ENCODE measurements around the gene RAD50. TPM values are rescaled to one million over a fixed set of nuclear protein-coding genes. Genes with fewer than 3 reads are reported as not detected.

RAD50 gene
- polyA plus RNA-seq, 1 of the 3 experiments (the other 2 are of a cell fraction): 20.0 TPM

DNA sequence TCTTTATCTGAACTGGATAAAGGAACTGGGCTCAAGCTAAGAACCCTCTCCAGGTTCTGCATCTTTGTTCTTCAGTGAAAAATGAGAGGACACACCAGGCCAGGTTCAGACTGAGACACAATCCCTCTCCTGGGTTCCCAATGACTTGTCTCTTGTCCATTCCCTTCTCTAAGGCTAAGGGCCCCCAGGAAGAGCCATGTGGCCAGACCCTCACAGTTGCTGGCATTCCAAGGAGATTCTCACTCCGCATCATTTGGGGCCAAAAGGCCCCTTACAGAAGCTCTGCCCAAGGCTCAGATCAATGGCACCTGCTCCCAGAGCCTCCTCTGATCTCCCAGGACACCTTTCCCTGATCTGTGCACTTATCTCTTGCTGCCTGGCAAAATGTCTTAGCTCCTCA, 122.0 kb downstream of the RAD50 start (continued):
- no peak for TF ChIP-seq IRF3 (IDR thresholded peaks at IDR 0.05; ENCODE audit: low read depth, low read length)
- no peak for TF ChIP-seq FOXJ3 (CRISPR knock-in tag; IDR thresholded peaks at IDR 0.05)
- TF ChIP-seq PBX3 (IDR thresholded peaks at IDR 0.05): no peak

DNA sequence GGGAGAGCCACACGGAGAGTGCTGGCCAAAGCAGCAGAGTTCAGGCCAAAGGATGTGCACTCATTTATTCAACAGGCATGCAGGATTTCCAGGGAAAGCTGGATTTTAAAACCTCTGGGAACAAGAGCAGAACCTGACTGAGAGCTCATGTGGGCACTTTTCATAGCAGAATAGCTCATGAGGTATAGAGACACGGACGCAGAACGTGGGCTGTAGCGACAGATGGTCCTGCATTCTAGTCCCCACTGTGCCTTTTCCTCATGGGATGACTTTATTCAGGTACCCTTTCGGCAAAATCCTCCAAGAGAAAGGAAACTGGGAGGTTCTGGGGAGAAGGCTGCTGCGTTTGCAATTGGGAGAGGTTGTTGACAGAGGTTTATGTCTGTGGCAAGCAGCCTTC, 122.4 kb downstream of the RAD50 start:
- Histone ChIP-seq H3K9me2 (no peaks in the 10 kb centered on the region), H3K27me3 (ENCODE audit: insufficient read depth) (no peaks in the 10 kb centered on the region), H3K4me1 (ENCODE audit: control insufficient read depth in 1 of 2, insufficient read depth in 2 of 2, low read depth in 1 of 2, low read length in 1 of 2) (peaks cover 0 to 23% of the 10 kb centered on the region in 2 experiments; a peak in 3 of 4 replicates), H3K9ac (no peak overlapping the region), H3K36me3 (replicated peaks in 1 of 2; ENCODE audit: control insufficient read depth in 1 of 2, insufficient read depth in 2 of 2, low read length in 1 of 2) (no peaks in the 10 kb centered on the region), H3K4me3 (ENCODE audit: low read depth in 2 of 2, low read length in 1 of 2) (no peak overlapping the region), H2AFZ (ENCODE audit: low read depth) (no peak overlapping the region), H3K9me3 (no peaks in the 10 kb centered on the region), H3K27ac (ENCODE audit: low read depth in 2 of 2, low read length in 1 of 2) (no peak overlapping the region), H3K4me2 (no peak overlapping the region), H3K79me2 (ENCODE audit: insufficient read depth) (no peaks in the 10 kb centered on the region), H4K20me1 (ENCODE audit: insufficient read depth) (no peaks in the 10 kb centered on the region), H3F3A (replicated peaks; ENCODE audit: insufficient read depth) (peaks cover 24% of the 10 kb centered on the region)
- ChIA-PET POLR2A (no interaction called here), CTCF (no interaction called here)
- WGBS (ENCODE audit: low lambda C conversion rate): 98% methylated on average over 6 of the region's 7 CpGs
- TF ChIP-seq GATA2 (CRISPR knock-in tag; IDR thresholded peaks at IDR 0.05): no peak
- no peak for TF ChIP-seq IRF3 (IDR thresholded peaks at IDR 0.05; ENCODE audit: low read depth, low read length)
- no peak for TF ChIP-seq MEF2A (IDR thresholded peaks at IDR 0.05; ENCODE audit: borderline replicate concordance, low read depth)
- TF ChIP-seq RCOR1 (IDR thresholded peaks at IDR 0.05; ENCODE audit: low read length): no peak
- TF ChIP-seq ELF1 (IDR thresholded peaks at IDR 0.05): no peak
- TF ChIP-seq RFX5 (IDR thresholded peaks at IDR 0.05; ENCODE audit: low read length): no peak
- TF ChIP-seq CTCF (IDR thresholded peaks at IDR 0.05): no peak
- TF ChIP-seq CHD2 (IDR thresholded peaks at IDR 0.05; ENCODE audit: low read length, partially characterized antibody): no peak
- TF ChIP-seq RXRA (IDR thresholded peaks at IDR 0.05; ENCODE audit: borderline replicate concordance, low read depth): no peak
- TF ChIP-seq, protein P1, sequence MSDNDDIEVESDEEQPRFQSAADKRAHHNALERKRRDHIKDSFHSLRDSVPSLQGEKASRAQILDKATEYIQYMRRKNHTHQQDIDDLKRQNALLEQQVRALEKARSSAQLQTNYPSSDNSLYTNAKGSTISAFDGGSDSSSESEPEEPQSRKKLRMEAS (IDR thresholded peaks at IDR 0.05; ENCODE audit: low read depth): no peak
- TF ChIP-seq SIN3A (IDR thresholded peaks at IDR 0.05; ENCODE audit: borderline replicate concordance, low read depth, low read length): no peak
- no peak for TF ChIP-seq FOXM1 (IDR thresholded peaks at IDR 0.05; ENCODE audit: low read depth)
- TF ChIP-seq, protein P2, sequence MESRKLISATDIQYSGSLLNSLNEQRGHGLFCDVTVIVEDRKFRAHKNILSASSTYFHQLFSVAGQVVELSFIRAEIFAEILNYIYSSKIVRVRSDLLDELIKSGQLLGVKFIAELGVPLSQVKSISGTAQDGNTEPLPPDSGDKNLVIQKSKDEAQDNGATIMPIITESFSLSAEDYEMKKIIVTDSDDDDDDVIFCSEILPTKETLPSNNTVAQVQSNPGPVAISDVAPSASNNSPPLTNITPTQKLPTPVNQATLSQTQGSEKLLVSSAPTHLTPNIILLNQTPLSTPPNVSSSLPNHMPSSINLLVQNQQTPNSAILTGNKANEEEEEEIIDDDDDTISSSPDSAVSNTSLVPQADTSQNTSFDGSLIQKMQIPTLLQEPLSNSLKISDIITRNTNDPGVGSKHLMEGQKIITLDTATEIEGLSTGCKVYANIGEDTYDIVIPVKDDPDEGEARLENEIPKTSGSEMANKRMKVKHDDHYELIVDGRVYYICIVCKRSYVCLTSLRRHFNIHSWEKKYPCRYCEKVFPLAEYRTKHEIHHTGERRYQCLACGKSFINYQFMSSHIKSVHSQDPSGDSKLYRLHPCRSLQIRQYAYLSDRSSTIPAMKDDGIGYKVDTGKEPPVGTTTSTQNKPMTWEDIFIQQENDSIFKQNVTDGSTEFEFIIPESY (IDR thresholded peaks at IDR 0.05; ENCODE audit: borderline replicate concordance, low read depth): no peak
- TF ChIP-seq SMC3 (IDR thresholded peaks at IDR 0.05; ENCODE audit: low read depth, low read length): no peak
- no peak for TF ChIP-seq GABPA (IDR thresholded peaks at IDR 0.05; ENCODE audit: low read depth)
- DNase-seq: no peak
